IMR-90 (cell line): ENCODE measurements around the gene RHOD. TPM values are rescaled to one million over a fixed set of nuclear protein-coding genes. Genes with fewer than 3 reads are reported as not detected.

ENCODE experiments used
- ATAC-seq: fragments of 200-7000 bp; cut with Tn5 transposase; 2 replicates; pipeline ENCODE4 v1.9.1; 2020; ENCODE audit warnings: low read depth, mild to moderate bottlenecking, moderate library complexity
- BruUV-seq: library from RNA; stranded (reverse); fragments of 400-500 nt; replicated peaks from 2 replicates; lab custom pipeline; 2021; lab: Mats Ljungman, UMichigan
- CTCF ChIA-PET: fragments of 300-600 bp; formaldehyde crosslinking; extraction: SDS; loops from one replicate; lab custom pipeline; 2021; ENCODE audit warnings: antibody characterized with exemption; lab: Yijun Ruan, JAX
- POLR2A ChIA-PET: fragments of 300-600 bp; sonication (Branson Sonifier 250); formaldehyde crosslinking; loops from one replicate; lab custom pipeline; 2022; ENCODE audit warnings: antibody characterized with exemption; ENCODE audit not compliant: unreplicated experiment; lab: Charles Lee
- DNase-seq: peaks from one replicate; pipeline ENCODE4 v3.0.0; 2013
- H2AFZ ChIP-seq: replicated peaks from 2 replicates; pipeline ENCODE3; 2013; ENCODE audit warnings: low read length, mild to moderate bottlenecking; ENCODE audit not compliant: poor library complexity
- H2AK5ac ChIP-seq: 2 replicates; pipeline ENCODE4 v1.6.1; 2013; ENCODE audit warnings: low read depth, low read length, inconsistent platforms
- H2AK9ac ChIP-seq: replicated peaks from 2 replicates; pipeline ENCODE3; 2013; ENCODE audit warnings: mild to moderate bottlenecking, low read depth, low read length, moderate library complexity; ENCODE audit not compliant: poor library complexity
- H2BK120ac ChIP-seq: 2 replicates; pipeline ENCODE4 v1.6.1; 2013; ENCODE audit warnings: low read depth, low read length, inconsistent platforms
- H2BK15ac ChIP-seq: 3 replicates; pipeline ENCODE4 v1.6.1; 2013; ENCODE audit warnings: low read depth, low read length, inconsistent platforms
- H2BK20ac ChIP-seq: 2 replicates; pipeline ENCODE4 v1.6.1; 2013; ENCODE audit warnings: low read depth, mild to moderate bottlenecking, inconsistent platforms, low read length, moderate library complexity
- H2BK5ac ChIP-seq: 2 replicates; pipeline ENCODE4 v1.6.1; 2013; ENCODE audit warnings: mild to moderate bottlenecking, low read depth, low read length, inconsistent platforms; ENCODE audit not compliant: poor library complexity, severe bottlenecking
- H3K14ac ChIP-seq: replicated peaks from 2 replicates; pipeline ENCODE4 v1.6.1; 2013; ENCODE audit warnings: low read depth, low read length, inconsistent platforms
- H3K18ac ChIP-seq: 2 replicates; pipeline ENCODE4 v1.6.1; 2013; ENCODE audit warnings: low read depth, low read length, control low read depth
- H3K23ac ChIP-seq: 2 replicates; pipeline ENCODE4 v1.6.1; 2013; ENCODE audit warnings: low read depth, low read length, inconsistent platforms
- H3K27ac ChIP-seq: 2 replicates; pipeline ENCODE4 v1.5.1; 2013; ENCODE audit warnings: mild to moderate bottlenecking, control low read depth, low read length; ENCODE audit not compliant: insufficient read depth
- H3K27me3 ChIP-seq: 2 replicates; pipeline ENCODE4 v1.6.1; 2013; ENCODE audit warnings: low read length; ENCODE audit not compliant: control insufficient read depth, insufficient read depth
- H3K36me3 ChIP-seq: 2 replicates; pipeline ENCODE4 v1.6.1; 2013; ENCODE audit warnings: low read length, mixed read lengths; ENCODE audit not compliant: control insufficient read depth, insufficient read depth
- H3K4ac ChIP-seq: 2 replicates; pipeline ENCODE4 v1.6.1; 2013; ENCODE audit warnings: low read depth, low read length, inconsistent platforms
- H3K4me1 ChIP-seq: 2 replicates; pipeline ENCODE4 v1.6.1; 2013; ENCODE audit warnings: low read length, mixed read lengths; ENCODE audit not compliant: control insufficient read depth, insufficient read depth
- H3K4me2 ChIP-seq: 2 replicates; pipeline ENCODE4 v1.6.1; 2013; ENCODE audit warnings: low read depth, mild to moderate bottlenecking, control low read depth, low read length, moderate library complexity
- H3K4me3 ChIP-seq: 2 replicates; pipeline ENCODE4 v1.5.1; 2013; ENCODE audit warnings: low read depth, mild to moderate bottlenecking, control low read depth, low read length, moderate library complexity; ENCODE audit not compliant: insufficient read depth
- H3K56ac ChIP-seq: 2 replicates; pipeline ENCODE4 v1.6.1; 2013; ENCODE audit warnings: low read length, inconsistent platforms; ENCODE audit not compliant: insufficient read depth; ENCODE audit errors: extremely low read depth
- H3K79me1 ChIP-seq, 2 experiments: 2 replicates each; pipeline ENCODE4 v1.6.1; 2013; ENCODE audit warnings: low read length in 2 of 2, inconsistent platforms in 1 of 2, low read depth in 1 of 2
- H3K9ac ChIP-seq: 2 replicates; pipeline ENCODE4 v1.6.1; 2013; ENCODE audit warnings: low read depth, low read length, control low read depth
- H3K9me1 ChIP-seq: 2 replicates; pipeline ENCODE4 v1.6.1; 2013; ENCODE audit warnings: low read length, inconsistent platforms; ENCODE audit not compliant: insufficient read depth
- H3K9me3 ChIP-seq: 2 replicates; pipeline ENCODE4 v1.6.1; 2013; ENCODE audit warnings: low read length; ENCODE audit not compliant: control insufficient read depth, insufficient read depth
- H4K20me1 ChIP-seq: 2 replicates; pipeline ENCODE4 v1.6.1; 2013; ENCODE audit warnings: low read length, inconsistent platforms; ENCODE audit not compliant: insufficient read depth
- H4K5ac ChIP-seq: 2 replicates; pipeline ENCODE4 v1.6.1; 2013; ENCODE audit warnings: mild to moderate bottlenecking, low read depth, low read length, control low read depth
- H4K8ac ChIP-seq, 2 experiments: 2 replicates each; pipeline ENCODE4 v1.6.1; 2013; ENCODE audit warnings: low read depth in 2 of 2, low read length in 2 of 2, control low read depth in 1 of 2, inconsistent platforms in 1 of 2
- H4K91ac ChIP-seq: 2 replicates; pipeline ENCODE4 v1.6.1; 2013; ENCODE audit warnings: low read depth, low read length, inconsistent platforms; ENCODE audit not compliant: insufficient read depth
- BHLHE40 ChIP-seq: fragments of 150-350 bp; IDR thresholded peaks from 2 replicates; pipeline ENCODE4 v1.6.1; 2016; ENCODE audit warnings: mild to moderate bottlenecking, low read depth, low read length
- CEBPB ChIP-seq: IDR thresholded peaks from 2 replicates; pipeline ENCODE4 v1.6.1; 2012; ENCODE audit warnings: low read depth, low read length, improper control_type of control experiment
- CHD1 ChIP-seq: IDR thresholded peaks from 2 replicates; pipeline ENCODE4 v1.6.1; 2012; ENCODE audit warnings: low read depth, low read length, improper control_type of control experiment
- CTCF ChIP-seq: conservative IDR thresholded peaks from 2 replicates; pipeline ENCODE4 v1.5.1; 2012; ENCODE audit warnings: mild to moderate bottlenecking, low read depth, low read length, improper control_type of control experiment
- ELK1 ChIP-seq: fragments of 150-350 bp; IDR thresholded peaks from 2 replicates; pipeline ENCODE4 v1.6.1; 2016; ENCODE audit warnings: low read depth, mild to moderate bottlenecking, low read length, moderate library complexity, borderline replicate concordance
- FOS ChIP-seq: fragments of 150-350 bp; IDR thresholded peaks from 2 replicates; pipeline ENCODE4 v1.6.1; 2016; ENCODE audit warnings: low read depth, low read length
- MAFK ChIP-seq: IDR thresholded peaks from 2 replicates; pipeline ENCODE4 v1.6.1; 2012; ENCODE audit warnings: low read depth, low read length, improper control_type of control experiment
- MAZ ChIP-seq: IDR thresholded peaks from 2 replicates; pipeline ENCODE4 v1.6.1; 2012; ENCODE audit warnings: low read depth, mild to moderate bottlenecking, low read length, improper control_type of control experiment, moderate library complexity, borderline replicate concordance
- MXI1 ChIP-seq: IDR thresholded peaks from 2 replicates; pipeline ENCODE4 v1.6.1; 2012; ENCODE audit warnings: low read depth, mild to moderate bottlenecking, low read length, moderate library complexity, borderline replicate concordance
- NFE2L2 ChIP-seq: fragments of 150-350 bp; IDR thresholded peaks from 2 replicates; pipeline ENCODE4 v1.6.1; 2016; ENCODE audit warnings: low read depth, mild to moderate bottlenecking, low read length
- POLR2A ChIP-seq: IDR thresholded peaks from 2 replicates; pipeline ENCODE4 v1.6.1; 2012; ENCODE audit warnings: mild to moderate bottlenecking, low read depth, low read length
- RAD21 ChIP-seq: IDR thresholded peaks from 2 replicates; pipeline ENCODE4 v1.6.1; 2012; ENCODE audit warnings: low read length, improper control_type of control experiment
- RCOR1 ChIP-seq: IDR thresholded peaks from 2 replicates; pipeline ENCODE4 v1.6.1; 2012; ENCODE audit warnings: mild to moderate bottlenecking, low read length, improper control_type of control experiment; ENCODE audit not compliant: insufficient replicate concordance
- RFX5 ChIP-seq: IDR thresholded peaks from 2 replicates; pipeline ENCODE4 v1.8.0; 2012; ENCODE audit warnings: low read depth, mild to moderate bottlenecking, low read length, moderate library complexity
- SMC3 ChIP-seq: fragments of 150-350 bp; IDR thresholded peaks from 2 replicates; pipeline ENCODE4 v1.6.1; 2016; ENCODE audit warnings: low read depth, mild to moderate bottlenecking, antibody characterized with exemption, low read length, moderate library complexity
- USF2 ChIP-seq: fragments of 150-350 bp; IDR thresholded peaks from 2 replicates; pipeline ENCODE4 v1.6.1; 2017; ENCODE audit warnings: mild to moderate bottlenecking, antibody characterized with exemption, low read length, low read depth
- WGBS, 2 experiments: methylation state at CpG; one replicate each; pipeline versions ENCODE4 v1.1.5 to v1.1.7; 2013; ENCODE audit warnings: missing lambda C conversion rate in 2 of 2; ENCODE audit not compliant: insufficient read length in 1 of 2; ENCODE audit errors: extremely low coverage in 2 of 2; 5-methylcytosine and 5-hydroxymethylcytosine counted together
- dilution Hi-C: fragments of 300-500 bp; cut with HindIII; formaldehyde crosslinking; loops from one replicate; pipeline ENCODE4 v1.14.3; 2018; ENCODE audit warnings: low sequenced_read_pairs; ENCODE audit not compliant: unreplicated experiment
- in situ Hi-C: fragments of 300-500 bp; cut with MboI; formaldehyde crosslinking; loops from 3 replicates; pipeline ENCODE4 v1.14.3; 2019; ENCODE audit warnings: low sequenced_read_pairs, inconsistent platforms, mixed read lengths
- intact Hi-C: fragments of 100-400 bp; cut with micrococcal nuclease; formaldehyde crosslinking; loops from 2 replicates; pipeline ENCODE4 v1.10.0; 2022
- polyA plus RNA-seq, 3 experiments: library from polyadenylated mRNA; depleted of rRNA; stranded (reverse); fragments of >200 nt; gene quantifications; 2 replicates each; pipeline ENCODE4 v1.2.3, GENCODE V29; 2012; ENCODE audit warnings: low replicate concordance in 1 of 3
- total RNA-seq: library from RNA; depleted of rRNA; stranded (reverse); fragments of >200 nt; gene quantifications from 2 replicates; pipeline ENCODE4 v1.2.3, GENCODE V29; 2012

Gene RHOD
- total and polyA plus RNA-seq, 2 of the 4 experiments (the other 2 are of a cell fraction): 4.7 to 10.9 TPM

- no peak overlapping the region for H3K4ac ChIP-seq
- TF ChIP-seq CTCF: no peak
- no peak for TF ChIP-seq RAD21
- TF ChIP-seq USF2: no peak
- no peak for TF ChIP-seq MAZ
- TF ChIP-seq FOS: no peak
- no peak for TF ChIP-seq NFE2L2
- TF ChIP-seq MXI1: no peak
- TF ChIP-seq RFX5: no peak
- no peak for TF ChIP-seq RCOR1
- TF ChIP-seq CEBPB: no peak
- TF ChIP-seq CHD1: no peak
- TF ChIP-seq ELK1: no peak
- no peak for TF ChIP-seq POLR2A
- no peak for TF ChIP-seq SMC3
- TF ChIP-seq BHLHE40: no peak
- no peak for TF ChIP-seq MAFK
- H3K4me3 ChIP-seq: no peak overlapping the region
- POLR2A ChIA-PET: no interaction called here
- H3K27me3 ChIP-seq: no peaks in the 10 kb centered on the region
- H3K14ac ChIP-seq: no peak overlapping the region
- CTCF ChIA-PET: no interaction called here
- no peak overlapping the region for H3K9ac ChIP-seq
- no peak overlapping the region for H3K27ac ChIP-seq
- no peak overlapping the region for H3K18ac ChIP-seq
- H3K79me1 ChIP-seq: no peaks in the 10 kb centered on the region
- H3K4me2 ChIP-seq: no peak overlapping the region
- DNase-seq (no peak), ATAC-seq (no peak)
- no peaks in the 10 kb centered on the region for H3K9me3 ChIP-seq
- in situ Hi-C loops: no loop called here
- BruUV-seq: no TSS peak
- H2BK120ac ChIP-seq: no peak overlapping the region
- H2BK20ac ChIP-seq: no peak overlapping the region
- intact Hi-C loops: no loop called here
- no peaks in the 10 kb centered on the region for H3K9me1 ChIP-seq
- WGBS, 2 experiments: no CpG with 5 or more reads among the region's 3 CpGs
- peaks cover 17% of the 10 kb centered on the region; the same call in 1 of the 2 replicates for H4K20me1 ChIP-seq
- H4K8ac ChIP-seq: no peak overlapping the region
- dilution Hi-C loops: no loop called here
- no peak overlapping the region for H3K56ac ChIP-seq
- H2BK5ac ChIP-seq: no peak overlapping the region
- H3K4me1 ChIP-seq: peaks cover 6% of the 10 kb centered on the region
- H2AK9ac ChIP-seq: no peak overlapping the region
- H2AK5ac ChIP-seq: no peak overlapping the region
- H2AFZ ChIP-seq: no peak overlapping the region
- H4K5ac ChIP-seq: no peak overlapping the region
- H2BK15ac ChIP-seq: no peak overlapping the region
- no peak overlapping the region for H3K23ac ChIP-seq
- H3K36me3 ChIP-seq: no peaks in the 10 kb centered on the region
- no peak overlapping the region for H4K91ac ChIP-seq
Observed at GRCh38 chr11:67116758-67117105, 60.1 kb downstream of the RHOD start.
